Loucy (cell line): ENCODE data around the gene RBMS3.

Experiments used
- CTCF ChIP-seq: fragments of 200-600 bp; sonication (generic); conservative IDR thresholded peaks from 2 replicates; pipeline ENCODE4 v1.5.1; 2014; ENCODE audit warnings: mild to moderate bottlenecking, antibody characterized with exemption, low read length
- EZH2phosphoT487 ChIP-seq: fragments of 200-600 bp; IDR thresholded peaks from 2 replicates; pipeline ENCODE4 v1.6.1; 2018; ENCODE audit warnings: antibody characterized with exemption, mild to moderate bottlenecking, moderate library complexity, borderline replicate concordance

GRCh38 chr3:29314727-29315088 is 33.8 kb downstream of the RBMS3 start:
- no peak for TF ChIP-seq CTCF
- no peak for TF ChIP-seq EZH2phosphoT487
